ENCODE data around the gene NELL1. TPM values are rescaled to one million over a fixed set of nuclear protein-coding genes. Genes with fewer than 3 reads are reported as not detected.

NELL1 gene
- total RNA-seq, 2 experiments from 2014 or later: not detected

DNA sequence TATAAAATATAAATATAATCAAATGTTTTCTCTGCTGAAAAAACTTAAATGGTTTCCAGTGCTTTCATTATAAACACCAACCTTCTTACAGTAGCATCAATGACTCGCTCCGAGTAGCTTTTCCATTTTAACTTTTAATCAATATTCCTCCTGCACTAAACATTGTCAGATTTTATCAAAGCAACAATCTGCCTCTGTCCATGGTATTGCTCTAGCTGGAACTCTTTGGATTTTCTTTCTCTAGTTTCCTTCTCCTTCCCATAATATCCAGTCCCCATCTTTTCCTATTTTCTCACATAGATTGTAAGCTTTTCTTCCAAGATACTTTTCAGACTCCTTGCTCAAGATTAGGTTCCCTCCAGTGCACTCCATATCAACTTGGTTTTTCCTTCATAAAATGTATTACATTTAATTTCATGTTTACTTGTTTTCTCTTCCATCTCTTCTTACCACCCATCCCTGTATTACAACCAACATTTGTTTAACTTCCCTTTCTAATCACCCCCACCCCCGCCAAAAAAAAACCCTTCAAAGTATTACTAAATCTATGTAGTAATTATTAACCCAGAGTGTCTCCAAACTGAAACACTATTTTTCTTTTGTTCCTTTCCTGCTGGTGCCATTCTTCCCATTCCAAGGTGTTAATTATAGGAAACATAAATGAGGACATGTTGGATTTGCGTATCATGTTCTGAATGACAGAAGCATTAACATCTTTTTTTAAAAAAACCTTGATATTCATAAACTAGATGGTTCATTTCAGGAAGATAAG lies 716.5 kb downstream of the NELL1 start:
- Mint-ChIP-seq H3K27ac (no peak overlapping the region), H3K4me3 (no peak overlapping the region), H3K36me3 (ENCODE audit: low read depth) (no peaks in the 10 kb centered on the region), H3K27me3 (no peaks in the 10 kb centered on the region), H3K4me1 (no peaks in the 10 kb centered on the region), H3K9me3 (peaks cover 20% of the 10 kb centered on the region)
- POLR2A ChIA-PET: no interaction called here
- CTCF ChIA-PET: no interaction called here
- DNase-seq: no peak

DNA sequence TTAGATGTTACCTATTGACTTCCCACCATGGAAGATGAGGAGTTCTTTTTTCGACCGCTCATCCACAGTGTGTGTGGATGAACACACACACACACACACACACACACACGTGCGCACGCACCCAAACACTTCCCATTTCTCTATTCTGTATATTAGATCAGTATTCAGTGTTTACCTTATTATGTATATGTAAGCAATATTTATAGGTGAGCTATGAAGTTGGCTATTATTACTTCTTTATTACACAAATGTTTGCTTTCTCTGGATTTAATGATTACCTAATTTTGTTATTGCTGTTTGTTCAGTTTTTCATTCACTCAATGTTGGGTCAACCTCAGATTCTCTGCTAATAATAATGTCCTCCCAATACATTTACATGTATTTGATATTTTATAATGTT lies 721.0 kb downstream of the NELL1 start:
- CTCF ChIA-PET: no interaction called here

DNA sequence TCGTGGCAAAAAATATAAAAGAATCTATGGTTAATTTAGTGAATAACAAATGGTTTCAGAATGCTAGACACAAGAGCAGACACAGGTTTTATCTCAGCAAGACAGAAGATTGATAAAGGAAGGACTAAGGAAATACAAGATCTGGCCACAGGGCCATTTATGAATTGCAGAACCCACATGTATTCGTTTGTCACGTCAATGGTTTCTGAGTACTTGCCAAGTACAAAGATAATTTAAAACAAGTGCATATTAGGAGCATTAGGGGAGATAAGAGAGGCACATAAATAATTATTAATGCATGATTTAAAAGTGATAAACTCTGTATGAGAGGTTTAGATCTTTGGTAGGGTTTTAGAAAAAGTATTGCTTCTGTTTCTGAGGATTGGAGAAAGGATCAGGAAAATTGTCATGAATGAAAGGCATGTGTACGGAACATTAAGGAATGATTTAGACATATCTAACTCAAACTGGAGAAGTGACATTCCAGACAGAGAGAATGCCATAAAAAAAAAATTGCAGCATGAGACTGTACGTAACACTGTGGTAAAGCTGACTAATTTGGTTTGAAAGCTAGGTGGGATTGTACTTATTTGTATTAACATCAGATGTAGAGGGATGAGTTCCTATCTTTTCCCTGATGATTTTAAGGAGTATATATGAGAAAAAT lies 727.1 kb downstream of the NELL1 start:
- Mint-ChIP-seq H3K27ac (no peak overlapping the region), H3K36me3 (ENCODE audit: low read depth) (no peaks in the 10 kb centered on the region), H3K27me3 (no peaks in the 10 kb centered on the region), H3K4me1 (no peaks in the 10 kb centered on the region), H3K9me3 (peaks cover 11% of the 10 kb centered on the region), H3K4me3 (no peak overlapping the region)
- DNase-seq: no peak
- CTCF ChIA-PET: no interaction called here
- POLR2A ChIA-PET: no interaction called here

More for the DNA sequence above, 721.0 kb downstream of the NELL1 start:
- no peaks in the 10 kb centered on the region for H3K27me3 Mint-ChIP-seq
- H3K4me3 Mint-ChIP-seq: no peak overlapping the region
- H3K9me3 Mint-ChIP-seq: peaks cover 17% of the 10 kb centered on the region
- no peak overlapping the region for H3K27ac Mint-ChIP-seq
- no peaks in the 10 kb centered on the region for H3K4me1 Mint-ChIP-seq
- POLR2A ChIA-PET: no interaction called here
- DNase-seq: no peak
- no peaks in the 10 kb centered on the region for H3K36me3 Mint-ChIP-seq (ENCODE audit: low read depth)

DNA sequence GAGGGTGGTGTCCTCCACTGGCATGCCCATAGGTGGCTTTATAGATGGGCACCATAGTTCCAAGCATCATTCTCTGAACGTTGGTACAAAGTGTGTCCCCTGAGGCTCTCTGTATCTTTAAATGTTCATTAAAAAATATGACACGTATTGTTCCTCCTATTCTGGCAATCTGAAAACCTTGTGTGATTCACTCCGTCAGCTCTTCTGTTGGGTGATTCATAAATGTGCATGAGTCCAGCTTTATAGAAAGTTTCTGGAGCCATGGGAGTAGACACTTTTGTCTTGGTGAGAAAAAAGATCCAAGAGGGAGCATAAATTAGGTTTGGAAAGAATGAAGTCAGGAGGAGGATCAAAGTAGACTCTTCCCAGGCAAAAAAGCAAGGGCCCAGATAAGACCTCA lies 728.8 kb downstream of the NELL1 start:
- no peaks in the 10 kb centered on the region for H3K27me3 Mint-ChIP-seq
- peaks cover 7% of the 10 kb centered on the region for H3K9me3 Mint-ChIP-seq
- CTCF ChIA-PET: no interaction called here
- no peaks in the 10 kb centered on the region for H3K4me1 Mint-ChIP-seq
- H3K4me3 Mint-ChIP-seq: no peak overlapping the region
- POLR2A ChIA-PET: no interaction called here
- no peak for DNase-seq
- no peaks in the 10 kb centered on the region for H3K36me3 Mint-ChIP-seq (ENCODE audit: low read depth)
- no peak overlapping the region for H3K27ac Mint-ChIP-seq

DNA sequence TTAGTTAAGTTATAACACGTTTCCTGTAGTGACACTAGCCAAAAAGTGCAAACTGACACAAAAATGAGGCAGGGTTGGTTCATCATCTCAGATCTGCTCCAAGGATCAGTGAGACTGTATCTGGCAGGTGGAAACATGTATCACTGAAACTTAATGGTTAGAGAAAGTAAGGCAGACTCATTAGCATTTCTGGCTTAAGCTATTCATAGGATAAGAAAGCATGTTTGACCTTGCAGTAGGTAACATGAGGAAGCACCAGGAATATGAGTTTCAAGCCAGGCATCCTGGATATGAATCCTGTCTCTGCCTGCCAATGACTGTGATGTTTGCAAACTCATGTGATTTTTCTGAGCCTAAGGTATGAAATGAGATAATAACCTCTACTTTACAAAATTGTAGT lies 732.1 kb downstream of the NELL1 start:
- no peak overlapping the region for H3K27ac Mint-ChIP-seq
- POLR2A ChIA-PET: no interaction called here
- CTCF ChIA-PET: no interaction called here
- H3K36me3 Mint-ChIP-seq (ENCODE audit: low read depth): no peaks in the 10 kb centered on the region
- H3K27me3 Mint-ChIP-seq: no peaks in the 10 kb centered on the region
- H3K4me3 Mint-ChIP-seq: no peak overlapping the region
- H3K9me3 Mint-ChIP-seq: peaks cover 9% of the 10 kb centered on the region
- H3K4me1 Mint-ChIP-seq: no peaks in the 10 kb centered on the region
- DNase-seq: no peak

DNA sequence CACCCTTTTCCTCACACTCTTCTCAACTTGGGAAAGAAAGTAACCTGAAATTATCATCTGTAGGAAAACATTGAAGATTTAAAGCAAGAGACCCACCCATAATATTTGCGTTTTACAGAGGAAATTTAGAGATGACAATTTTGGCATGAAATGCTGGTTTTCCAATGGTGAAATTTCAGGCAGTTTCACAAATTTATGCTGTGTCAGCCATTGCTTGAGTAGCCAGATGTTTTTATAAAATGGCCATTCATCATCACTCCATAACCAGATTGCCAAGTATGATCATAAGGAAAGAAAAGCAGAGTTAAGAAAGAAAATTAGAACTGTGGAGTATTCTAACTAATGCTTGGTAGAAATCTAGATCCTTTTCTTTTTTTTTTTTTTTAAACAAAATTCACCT lies 732.9 kb downstream of the NELL1 start:
- Mint-ChIP-seq H3K27me3 (no peaks in the 10 kb centered on the region), H3K9me3 (peaks cover 9% of the 10 kb centered on the region), H3K27ac (no peak overlapping the region), H3K4me1 (no peaks in the 10 kb centered on the region), H3K36me3 (ENCODE audit: low read depth) (no peaks in the 10 kb centered on the region), H3K4me3 (no peak overlapping the region)
- DNase-seq: no peak
- CTCF ChIA-PET: no interaction called here
- POLR2A ChIA-PET: no interaction called here

DNA sequence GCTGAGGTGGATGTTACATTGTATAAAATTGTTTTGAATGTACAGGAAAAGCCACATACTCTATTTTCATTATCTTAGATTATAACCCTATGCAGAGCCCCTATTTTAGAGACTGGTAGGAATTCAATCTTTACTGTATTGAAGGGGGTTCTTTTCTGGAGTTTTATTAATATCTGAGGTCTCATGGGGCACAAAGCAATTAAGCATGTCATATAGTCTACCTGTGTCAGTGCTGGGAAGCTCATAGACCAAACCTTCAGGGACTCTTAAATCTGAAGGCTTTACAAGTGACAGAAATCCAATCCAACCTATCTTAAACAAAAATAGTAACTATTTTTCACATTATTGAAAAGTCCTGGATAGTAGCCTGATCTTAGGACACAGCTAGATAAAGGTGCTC lies 733.7 kb downstream of the NELL1 start:
- no peaks in the 10 kb centered on the region for H3K27me3 Mint-ChIP-seq
- peaks cover 9% of the 10 kb centered on the region for H3K9me3 Mint-ChIP-seq
- ChIA-PET CTCF (no interaction called here), POLR2A (no interaction called here)
- no peaks in the 10 kb centered on the region for H3K4me1 Mint-ChIP-seq
- H3K27ac Mint-ChIP-seq: no peak overlapping the region
- no peak for DNase-seq
- H3K4me3 Mint-ChIP-seq: no peak overlapping the region
- H3K36me3 Mint-ChIP-seq (ENCODE audit: low read depth): no peaks in the 10 kb centered on the region

DNA sequence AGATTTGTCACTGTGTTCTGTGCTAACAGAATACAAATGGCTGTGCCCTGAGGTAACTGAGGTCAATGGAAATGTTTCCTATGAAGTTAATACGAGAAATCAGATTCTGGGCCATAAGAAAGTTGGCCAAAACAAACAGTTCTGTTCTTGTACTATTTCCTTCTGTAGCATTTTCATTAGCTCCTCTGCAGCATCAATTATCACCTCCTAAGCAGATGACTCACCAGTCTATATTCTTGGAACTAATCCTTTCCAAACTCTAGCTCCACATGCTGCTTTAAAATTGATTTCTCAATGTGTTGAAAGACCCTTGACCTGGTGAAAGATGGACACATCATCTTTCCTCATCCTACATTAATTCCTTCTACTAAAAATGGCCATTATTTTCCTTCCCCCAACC lies 736.0 kb downstream of the NELL1 start:
- H3K9me3 Mint-ChIP-seq: peaks cover 9% of the 10 kb centered on the region
- H3K27ac Mint-ChIP-seq: no peak overlapping the region
- H3K27me3 Mint-ChIP-seq: no peaks in the 10 kb centered on the region
- ChIA-PET POLR2A (no interaction called here), CTCF (no interaction called here)
- H3K36me3 Mint-ChIP-seq (ENCODE audit: low read depth): no peaks in the 10 kb centered on the region
- H3K4me1 Mint-ChIP-seq: no peaks in the 10 kb centered on the region
- DNase-seq: no peak
- H3K4me3 Mint-ChIP-seq: no peak overlapping the region

DNA sequence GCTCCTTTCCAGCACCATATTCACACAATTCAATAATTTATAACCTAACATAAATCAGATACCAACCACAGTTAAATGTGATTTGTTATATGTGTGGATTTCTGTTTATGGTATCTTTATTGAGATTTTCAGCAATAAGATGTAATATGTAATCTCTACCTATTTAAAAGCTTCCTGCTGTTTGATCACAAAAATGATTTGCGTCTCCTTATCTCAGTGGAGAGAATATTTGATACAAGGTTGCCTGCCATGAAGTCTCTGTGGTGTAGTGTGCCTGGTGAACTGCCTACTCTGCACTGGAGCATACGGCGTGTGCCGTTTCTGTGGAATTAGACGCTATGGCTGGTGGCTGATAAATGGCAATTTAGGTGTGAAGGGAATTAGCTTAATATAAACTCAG lies 741.1 kb downstream of the NELL1 start:
- no peak for DNase-seq
- Mint-ChIP-seq H3K27ac (no peak overlapping the region), H3K36me3 (ENCODE audit: low read depth) (no peaks in the 10 kb centered on the region), H3K4me1 (no peaks in the 10 kb centered on the region), H3K27me3 (no peaks in the 10 kb centered on the region), H3K4me3 (no peak overlapping the region), H3K9me3 (peaks cover 9% of the 10 kb centered on the region)
- POLR2A ChIA-PET: no interaction called here
- CTCF ChIA-PET: no interaction called here

DNA sequence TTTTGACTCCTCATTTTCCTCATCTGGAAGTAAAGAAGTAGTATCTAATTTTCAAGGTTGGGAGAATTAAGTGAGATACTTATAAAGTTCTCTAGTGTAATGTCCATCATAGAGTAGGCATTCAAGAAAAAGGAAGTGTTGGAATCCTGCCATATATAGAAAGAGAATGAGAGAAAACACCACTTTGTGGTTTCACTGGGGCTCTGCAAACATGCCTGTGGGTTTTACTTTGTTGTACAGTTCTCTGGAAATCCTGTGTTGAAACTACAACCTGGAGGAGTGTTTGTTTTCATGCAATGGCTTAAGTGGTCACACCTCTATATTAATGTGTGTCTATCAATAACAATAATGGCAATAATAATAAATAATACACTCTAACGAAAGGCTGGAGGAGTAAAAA lies 741.7 kb downstream of the NELL1 start:
- Mint-ChIP-seq H3K9me3 (peaks cover 6% of the 10 kb centered on the region), H3K36me3 (ENCODE audit: low read depth) (no peaks in the 10 kb centered on the region), H3K27ac (no peak overlapping the region), H3K27me3 (no peaks in the 10 kb centered on the region), H3K4me3 (no peak overlapping the region), H3K4me1 (no peaks in the 10 kb centered on the region)
- POLR2A ChIA-PET: no interaction called here
- CTCF ChIA-PET: no interaction called here
- no peak for DNase-seq

DNA sequence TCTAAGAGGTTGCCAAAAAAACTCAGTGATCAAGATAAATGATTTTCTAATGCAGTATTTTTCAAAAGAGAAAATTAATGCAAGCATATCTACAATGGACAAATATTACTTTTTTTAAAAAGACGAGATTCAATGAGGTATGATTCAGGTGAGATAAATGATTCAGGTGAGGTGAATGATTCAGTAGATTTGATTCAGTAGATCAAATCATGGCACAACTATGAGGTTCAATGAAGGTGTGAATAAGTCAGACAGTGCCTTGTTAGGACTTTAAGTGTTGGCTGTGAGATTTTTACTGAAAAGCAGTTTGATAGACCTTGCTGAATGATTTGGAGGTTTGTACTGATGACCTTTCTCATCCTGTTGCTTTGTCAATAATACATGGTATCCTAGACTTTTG lies 742.2 kb downstream of the NELL1 start:
- CTCF ChIA-PET: no interaction called here
- H3K27me3 Mint-ChIP-seq: no peaks in the 10 kb centered on the region
- H3K4me3 Mint-ChIP-seq: no peak overlapping the region
- H3K27ac Mint-ChIP-seq: no peak overlapping the region
- H3K4me1 Mint-ChIP-seq: no peaks in the 10 kb centered on the region
- DNase-seq: no peak
- POLR2A ChIA-PET: no interaction called here
- no peaks in the 10 kb centered on the region for H3K36me3 Mint-ChIP-seq (ENCODE audit: low read depth)
- H3K9me3 Mint-ChIP-seq: peaks cover 6% of the 10 kb centered on the region

DNA sequence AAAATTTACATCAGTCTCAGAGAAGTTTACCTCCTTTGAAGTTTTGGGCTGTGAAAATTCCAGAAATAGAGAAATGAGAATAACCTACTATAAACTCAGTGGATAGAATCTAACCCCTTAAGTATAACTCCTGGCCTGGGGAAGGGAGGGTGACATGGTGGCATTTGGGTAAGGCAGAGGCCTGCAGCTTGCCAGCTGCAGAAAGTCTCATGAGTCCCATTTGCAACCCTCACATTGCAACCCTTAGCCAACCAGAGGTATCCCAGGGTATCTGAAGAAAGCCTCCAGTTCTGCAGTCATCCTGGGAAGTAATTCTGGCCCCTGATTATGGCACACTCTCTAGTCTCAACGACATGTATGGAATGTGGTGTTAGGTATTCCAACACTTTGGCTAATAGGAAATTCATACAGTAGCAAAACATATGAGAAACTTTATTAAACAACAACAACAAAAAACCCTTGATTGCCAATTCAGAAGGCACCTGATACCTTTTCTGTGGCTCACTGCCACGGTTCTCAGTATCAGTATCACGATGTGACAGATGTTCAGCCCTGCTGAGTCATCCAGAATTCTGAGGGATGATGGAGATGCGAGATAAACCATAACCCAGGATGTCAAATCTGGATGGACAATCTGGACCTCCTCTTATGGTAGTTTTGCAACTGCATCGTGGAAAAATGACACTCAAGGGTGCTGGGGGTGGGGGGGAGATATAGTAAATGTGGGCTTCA lies 743.4 kb downstream of the NELL1 start:
- H3K9me3 Mint-ChIP-seq: peaks cover 6% of the 10 kb centered on the region
- H3K4me3 Mint-ChIP-seq: no peak overlapping the region
- DNase-seq: no peak
- CTCF ChIA-PET: no interaction called here
- no peak overlapping the region for H3K27ac Mint-ChIP-seq
- no peaks in the 10 kb centered on the region for H3K27me3 Mint-ChIP-seq
- POLR2A ChIA-PET: no interaction called here
- H3K36me3 Mint-ChIP-seq (ENCODE audit: low read depth): no peaks in the 10 kb centered on the region
- H3K4me1 Mint-ChIP-seq: no peaks in the 10 kb centered on the region

DNA sequence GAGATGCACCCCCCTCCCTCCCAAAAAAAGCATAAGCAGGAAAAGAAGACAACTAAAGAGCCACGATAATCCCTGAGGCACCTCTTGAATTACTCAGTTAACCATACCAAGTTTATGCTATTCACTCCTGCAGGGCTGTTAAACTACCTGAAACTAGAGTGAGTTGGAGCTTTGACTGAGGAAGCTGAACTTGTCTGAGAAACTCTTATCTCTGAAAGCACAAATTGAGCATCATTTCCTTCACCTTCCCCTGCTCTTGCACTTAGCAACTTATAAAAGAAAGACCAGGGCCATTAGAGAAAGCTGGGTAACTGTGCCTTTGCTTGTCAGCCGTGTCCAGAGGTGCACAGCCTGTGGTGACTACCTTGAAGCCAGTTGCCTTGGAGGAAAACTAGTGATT lies 745.6 kb downstream of the NELL1 start:
- DNase-seq: no peak
- ChIA-PET POLR2A (no interaction called here), CTCF (no interaction called here)
- peaks cover 12% of the 10 kb centered on the region for H3K9me3 Mint-ChIP-seq
- no peak overlapping the region for H3K4me3 Mint-ChIP-seq
- no peaks in the 10 kb centered on the region for H3K27me3 Mint-ChIP-seq
- H3K4me1 Mint-ChIP-seq: no peaks in the 10 kb centered on the region
- H3K36me3 Mint-ChIP-seq (ENCODE audit: low read depth): no peaks in the 10 kb centered on the region
- H3K27ac Mint-ChIP-seq: no peak overlapping the region

DNA sequence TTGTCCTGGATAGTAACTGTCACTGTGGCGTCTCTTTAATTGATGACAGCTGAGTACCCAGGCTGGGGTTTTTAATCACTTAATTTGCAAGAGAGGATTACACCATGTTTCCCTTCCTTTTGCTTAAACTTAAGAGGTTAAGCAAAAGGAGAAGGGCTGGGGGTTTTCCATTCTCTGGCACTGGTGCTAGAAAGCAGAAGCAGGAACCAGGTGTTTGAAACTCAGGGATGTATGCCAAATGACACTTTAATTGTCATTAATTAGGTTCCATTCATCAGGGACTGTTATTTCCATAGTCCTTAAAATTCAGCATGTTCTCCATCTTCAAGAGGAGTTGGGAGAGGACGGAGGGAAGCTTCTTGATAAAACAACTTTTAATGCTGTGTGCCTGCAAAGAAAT lies 746.2 kb downstream of the NELL1 start:
- DNase-seq: no peak
- Mint-ChIP-seq H3K27ac (no peak overlapping the region), H3K9me3 (peaks cover 11% of the 10 kb centered on the region), H3K4me1 (no peaks in the 10 kb centered on the region), H3K4me3 (no peak overlapping the region), H3K27me3 (no peaks in the 10 kb centered on the region), H3K36me3 (ENCODE audit: low read depth) (no peaks in the 10 kb centered on the region)
- ChIA-PET CTCF (no interaction called here), POLR2A (no interaction called here)

All from activated CD4-positive, alpha-beta memory T cell treated with anti-CD3 and anti-CD28 coated beads, Interleukin-2, amount 10 ng/mL, durations not matched to agents 7 days and 5 days (primary cell).